SK-N-MC (cell line): Measurements from ENCODE around the gene ASTN2.

Experiments
- DNase-seq: peaks from one replicate; pipeline ENCODE4 v3.0.0-alpha.2; 2011; ENCODE audit warnings: low read depth, low spot score
- H3K27ac ChIP-seq: fragments of 200-600 bp; sonication (generic); 2 replicates; pipeline ENCODE4 v1.5.1; 2016; ENCODE audit warnings: mixed run types
- H3K36me3 ChIP-seq: fragments of 200-600 bp; sonication (generic); 2 replicates; pipeline ENCODE4 v1.6.1; 2017; ENCODE audit warnings: antibody characterized with exemption, low read length, mixed read lengths; ENCODE audit not compliant: insufficient read depth
- H3K4me3 ChIP-seq: fragments of 200-600 bp; sonication (generic); 2 replicates; pipeline ENCODE4 v1.5.1; 2016
- H3K9ac ChIP-seq: fragments of 200-600 bp; sonication (generic); 2 replicates; pipeline ENCODE4 v1.8.0; 2017; ENCODE audit warnings: mixed run types, mixed read lengths; ENCODE audit not compliant: insufficient read length
- H3K9me3 ChIP-seq: fragments of 200-600 bp; sonication (generic); 2 replicates; pipeline ENCODE4 v1.6.1; 2017; ENCODE audit warnings: low read depth, mild to moderate bottlenecking, antibody characterized with exemption, low read length, moderate library complexity, mixed read lengths
- EZH2 ChIP-seq: fragments of 200-600 bp; sonication (generic); IDR thresholded peaks from one replicate; pipeline ENCODE4 v1.6.1; 2017; ENCODE audit warnings: antibody characterized with exemption
- FOXP2 ChIP-seq: optimal IDR thresholded peaks from 2 replicates; pipeline ENCODE3; 2011; ENCODE audit warnings: mild to moderate bottlenecking, moderate library complexity; ENCODE audit not compliant: insufficient read depth; ENCODE audit errors: extremely low read length, control extremely low read depth
- POLR2AphosphoS5 ChIP-seq: IDR thresholded peaks from 2 replicates; pipeline ENCODE4 v1.6.1; 2012; ENCODE audit warnings: mild to moderate bottlenecking, low read depth, low read length, borderline replicate concordance

ASTN2 gene

GRCh38 chr9:116420993-116421538 is 993.8 kb downstream of the ASTN2 start:
- no peak overlapping the region for H3K9ac ChIP-seq
- H3K27ac ChIP-seq, result no peak overlapping the region
- no peaks in the 10 kb centered on the region for H3K36me3 ChIP-seq
- H3K4me3 ChIP-seq, result no peak overlapping the region
- TF ChIP-seq EZH2 (no peak), FOXP2 (no peak), POLR2AphosphoS5 (no peak)
- no peaks in the 10 kb centered on the region for H3K9me3 ChIP-seq
- no peak for DNase-seq

GRCh38 chr9:116419181-116419580 is 995.7 kb downstream of the ASTN2 start:
- no peaks in the 10 kb centered on the region for H3K36me3 ChIP-seq
- no peaks in the 10 kb centered on the region for H3K9me3 ChIP-seq
- no peak overlapping the region for H3K27ac ChIP-seq
- no peak overlapping the region for H3K4me3 ChIP-seq
- no peak overlapping the region for H3K9ac ChIP-seq
- no peak for TF ChIP-seq POLR2AphosphoS5
- TF ChIP-seq FOXP2, result no peak
- TF ChIP-seq EZH2, result no peak
- DNase-seq, result no peak

GRCh38 chr9:116417464-116417863 is 997.4 kb downstream of the ASTN2 start:
- H3K9me3 ChIP-seq, result no peaks in the 10 kb centered on the region
- no peak overlapping the region for H3K27ac ChIP-seq
- H3K9ac ChIP-seq, result no peak overlapping the region
- DNase-seq, result no peak
- H3K4me3 ChIP-seq, result no peak overlapping the region
- H3K36me3 ChIP-seq, result no peaks in the 10 kb centered on the region
- TF ChIP-seq POLR2AphosphoS5 (no peak), EZH2 (no peak), FOXP2 (no peak)

GRCh38 chr9:116416421-116416820 is 998.4 kb downstream of the ASTN2 start:
- H3K9me3 ChIP-seq, result no peaks in the 10 kb centered on the region
- no peak overlapping the region for H3K9ac ChIP-seq
- no peak for DNase-seq
- no peaks in the 10 kb centered on the region for H3K36me3 ChIP-seq
- no peak overlapping the region for H3K27ac ChIP-seq
- TF ChIP-seq EZH2 (no peak), POLR2AphosphoS5 (no peak), FOXP2 (no peak)
- no peak overlapping the region for H3K4me3 ChIP-seq

- Histone ChIP-seq H3K27ac (no peak overlapping the region), H3K36me3 (no peaks in the 10 kb centered on the region), H3K9ac (no peak overlapping the region), H3K9me3 (no peaks in the 10 kb centered on the region), H3K4me3 (no peak overlapping the region)
- DNase-seq, result no peak
- TF ChIP-seq FOXP2 (no peak), POLR2AphosphoS5 (no peak), EZH2 (no peak)
Measured at GRCh38 chr9:116414374-116414773, 1000.5 kb downstream of the ASTN2 start.

- Histone ChIP-seq H3K36me3 (no peaks in the 10 kb centered on the region), H3K9me3 (no peaks in the 10 kb centered on the region), H3K27ac (no peak overlapping the region), H3K4me3 (no peak overlapping the region), H3K9ac (no peak overlapping the region)
- TF ChIP-seq POLR2AphosphoS5, result no peak
- no peak for TF ChIP-seq EZH2
- TF ChIP-seq FOXP2, result no peak
- DNase-seq, result no peak
Measured at GRCh38 chr9:116411506-116411905, 1003.4 kb downstream of the ASTN2 start.

- Histone ChIP-seq H3K9ac (no peak overlapping the region), H3K27ac (no peak overlapping the region), H3K4me3 (no peak overlapping the region), H3K9me3 (no peaks in the 10 kb centered on the region), H3K36me3 (no peaks in the 10 kb centered on the region)
- DNase-seq, result no peak
- TF ChIP-seq POLR2AphosphoS5 (no peak), EZH2 (no peak), FOXP2 (no peak)
Measured at GRCh38 chr9:116409638-116410037, 1005.2 kb downstream of the ASTN2 start.

GRCh38 chr9:116409129-116409528 is 1005.7 kb downstream of the ASTN2 start:
- no peak for TF ChIP-seq EZH2
- no peak for TF ChIP-seq FOXP2
- no peak for TF ChIP-seq POLR2AphosphoS5
- Histone ChIP-seq H3K9me3 (no peaks in the 10 kb centered on the region), H3K9ac (no peak overlapping the region), H3K27ac (no peak overlapping the region), H3K4me3 (no peak overlapping the region), H3K36me3 (no peaks in the 10 kb centered on the region)
- DNase-seq, result no peak

- no peak for DNase-seq
- TF ChIP-seq EZH2, result no peak
- no peak for TF ChIP-seq FOXP2
- no peak for TF ChIP-seq POLR2AphosphoS5
Measured at GRCh38 chr9:116406469-116406868, 1008.4 kb downstream of the ASTN2 start.

More at GRCh38 chr9:116406469-116406868, 1008.4 kb downstream of the ASTN2 start:
- no peaks in the 10 kb centered on the region for H3K36me3 ChIP-seq
- H3K4me3 ChIP-seq, result no peak overlapping the region
- H3K9me3 ChIP-seq, result no peaks in the 10 kb centered on the region
- no peak overlapping the region for H3K27ac ChIP-seq
- no peak overlapping the region for H3K9ac ChIP-seq
